Airway epithelial cell (primary cell): ENCODE data around the gene OR10V1. TPM values are rescaled to one million over a fixed set of nuclear protein-coding genes. Genes with fewer than 3 reads are reported as not detected.

ENCODE experiments used
- total RNA-seq: library from RNA; depleted of rRNA; stranded (reverse); fragments of >200 nt; gene quantifications from 2 replicates; pipeline ENCODE4 v1.2.3, GENCODE V29; 2015

OR10V1 gene, protein sequence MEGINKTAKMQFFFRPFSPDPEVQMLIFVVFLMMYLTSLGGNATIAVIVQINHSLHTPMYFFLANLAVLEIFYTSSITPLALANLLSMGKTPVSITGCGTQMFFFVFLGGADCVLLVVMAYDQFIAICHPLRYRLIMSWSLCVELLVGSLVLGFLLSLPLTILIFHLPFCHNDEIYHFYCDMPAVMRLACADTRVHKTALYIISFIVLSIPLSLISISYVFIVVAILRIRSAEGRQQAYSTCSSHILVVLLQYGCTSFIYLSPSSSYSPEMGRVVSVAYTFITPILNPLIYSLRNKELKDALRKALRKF
- not detected in 2 replicates for total RNA-seq

DNA sequence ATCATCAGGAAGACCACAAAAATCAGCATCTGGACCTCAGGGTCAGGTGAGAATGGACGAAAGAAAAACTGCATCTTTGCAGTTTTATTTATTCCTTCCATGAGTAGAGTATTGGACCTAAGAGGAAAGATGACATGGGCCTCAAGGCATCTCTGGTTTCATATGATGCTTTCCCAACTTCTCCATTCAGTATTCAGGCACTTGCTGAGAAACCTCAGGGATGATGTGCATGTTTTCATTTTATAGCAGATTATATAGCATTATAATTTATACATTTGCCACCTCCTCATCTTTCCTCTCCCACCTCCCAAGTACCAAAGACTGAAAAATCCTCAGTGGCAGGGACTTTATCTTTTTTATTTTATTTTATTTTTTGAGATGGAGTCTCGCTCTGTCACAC lies at the start of gene OR10V1:
Gene OR10V1 (minus strand): TSS at position 101 of the 400 bp plus-strand sequence. CDS start 0 bp downstream, at position 101.

DNA sequence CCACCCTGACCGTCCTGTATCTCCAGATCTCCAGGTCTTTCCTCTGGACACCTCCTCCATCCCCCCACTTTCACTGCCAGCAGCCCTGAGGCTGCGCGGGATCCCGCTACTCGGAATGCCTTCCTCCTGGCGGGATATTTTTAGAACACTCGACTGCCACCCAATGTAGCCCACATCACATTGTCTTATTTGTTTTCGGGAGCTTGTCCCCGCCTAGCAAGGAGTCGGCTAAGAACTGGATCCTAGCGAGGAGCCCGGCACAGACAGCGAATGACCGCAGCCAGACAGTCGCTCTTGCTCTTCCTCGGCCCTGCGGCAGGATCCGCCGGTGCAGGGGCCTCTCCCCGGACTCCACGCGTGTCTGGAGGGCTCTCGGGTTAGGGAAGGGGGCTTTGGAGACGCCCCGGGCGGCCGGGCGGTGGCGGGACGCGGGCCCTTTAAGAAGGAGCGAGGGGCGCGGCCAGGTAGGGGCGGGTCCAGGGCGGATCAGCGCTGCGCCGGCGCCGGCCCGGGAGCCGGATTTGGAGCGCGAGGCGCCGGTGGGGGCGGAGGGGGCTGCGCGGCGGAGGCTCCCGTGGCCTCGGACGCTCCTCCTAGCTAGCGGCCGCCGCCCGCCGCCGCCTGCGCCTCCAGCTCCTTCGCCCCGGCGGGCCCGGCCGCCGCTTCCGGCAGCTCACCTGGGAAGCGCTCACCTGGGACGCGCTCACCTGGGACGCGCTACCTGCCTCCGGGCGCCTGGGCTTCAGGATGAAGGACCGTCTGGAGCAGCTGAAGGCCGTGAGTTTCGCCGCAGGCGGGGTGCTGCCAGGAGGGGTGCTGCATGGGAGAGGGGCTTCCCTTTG lies 41.4 kb upstream of the OR10V1 start, which contains the start of gene STX3:
Gene STX3 (plus strand): TSS at position 518 of the 842 bp plus-strand sequence. CDS start 230 bp downstream, at position 748.

DNA sequence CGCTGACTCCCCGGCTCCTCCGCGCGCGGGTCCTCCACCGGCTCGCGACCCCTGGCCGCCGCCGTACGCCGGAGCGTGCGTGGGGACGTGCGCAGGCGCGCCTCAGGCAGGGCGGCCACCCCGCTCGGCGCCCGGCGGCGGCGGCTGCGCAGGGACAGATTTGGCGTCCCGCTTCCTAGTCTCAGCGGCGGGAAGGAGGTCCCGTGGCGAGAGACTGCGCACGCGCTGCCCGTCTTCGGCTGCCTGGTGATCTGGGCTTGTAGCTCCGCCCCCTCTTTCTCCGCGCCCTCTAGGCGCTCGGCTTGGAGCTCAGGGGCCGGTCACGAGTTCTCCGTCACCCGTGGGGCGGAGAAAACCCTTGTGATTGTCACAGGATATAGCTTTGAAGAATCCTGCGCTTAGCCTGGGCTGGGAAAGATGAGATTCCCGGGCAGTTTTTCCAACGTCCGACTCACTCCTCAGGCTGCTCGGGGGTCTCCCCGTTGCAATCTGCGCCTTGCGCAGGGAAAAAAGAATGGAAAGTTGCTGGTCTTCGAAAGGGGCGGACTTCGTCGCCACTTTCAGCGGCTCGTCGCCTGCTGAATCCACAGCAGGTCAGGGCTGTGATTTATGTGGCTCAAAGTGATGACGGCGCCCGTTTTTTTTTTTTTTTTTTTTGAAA lies 44.6 kb downstream of the OR10V1 start, which contains the start of gene PATL1:
Gene PATL1 (minus strand): TSS at position 88 of the 661 bp plus-strand sequence. CDS start 142 bp downstream, outside the sequence.

Other genes with a start within 250 kb of the OR10V1 start
- not detected in 2 replicates for gene OR4D10, start 240.5 kb downstream of the OR10V1 start, total RNA-seq
- gene OR4D11, start 210.3 kb downstream of the OR10V1 start, total RNA-seq: not detected in 2 replicates
- not detected in 2 replicates for gene OR4D9, start 202.3 kb downstream of the OR10V1 start, total RNA-seq
- 15.8 and 23.1 TPM in 2 replicates for gene OSBP, start 98.1 kb downstream of the OR10V1 start, total RNA-seq
- 8.5 and 9.5 TPM in 2 replicates for gene PATL1, start 44.8 kb downstream of the OR10V1 start, total RNA-seq
- gene STX3, start 41.5 kb upstream of the OR10V1 start, total RNA-seq: 12.7 and 17.8 TPM in 2 replicates
- 59.7 and 66.8 TPM in 2 replicates for gene MRPL16, start 96.9 kb upstream of the OR10V1 start, total RNA-seq
- gene CBLIF, start 131.7 kb upstream of the OR10V1 start, total RNA-seq: not detected in 2 replicates
- gene TCN1, start 152.6 kb upstream of the OR10V1 start, total RNA-seq: 18.8 and 20.5 TPM in 2 replicates
- not detected in 2 replicates for gene OOSP3, start 164.9 kb upstream of the OR10V1 start, total RNA-seq
- gene OOSP1, start 224.6 kb upstream of the OR10V1 start, total RNA-seq: not detected in 2 replicates